ENCODE data around the gene CKS1B. TPM values are rescaled to one million over a fixed set of nuclear protein-coding genes. Genes with fewer than 3 reads are reported as not detected.

CKS1B gene
- total and polyA plus RNA-seq, 3 experiments from 2014 or later = 46.8 to 126 (median 125) TPM

GRCh38 chr1:154989195-154989860 lies 14.8 kb downstream of the CKS1B start:
- ChIA-PET CTCF (interaction anchor here (1.0 to 8.4 kb wide), 3 partner anchors 9 to 28 kb away, joined by 3 to 74 read pairs (median 22); partner anchors contain the start of gene ZBTB7B), POLR2A (no interaction called here)
- peaks cover 4 to 52% (median 5%) of the 10 kb centered on the region in 3 donors for H3K36me3 Mint-ChIP-seq
- Histone ChIP-seq H3K27ac (ENCODE audit: low read depth, low read length) (no peak overlapping the region), H3K4me1 (ENCODE audit: insufficient read depth, low read length) (peaks cover 4% of the 10 kb centered on the region), H3K9me3 (ENCODE audit: low read length) (no peaks in the 10 kb centered on the region), H3K36me3 (ENCODE audit: insufficient read depth, low read length) (peaks cover 25% of the 10 kb centered on the region), H3K4me3 (ENCODE audit: low read length) (no peak overlapping the region), H3K27me3 (ENCODE audit: insufficient read depth, low read length, poor library complexity, severe bottlenecking) (no peaks in the 10 kb centered on the region)
- H3K27ac Mint-ChIP-seq = peak overlapping the region in 3 of 8 donors; percentile 19 to 72 (median 36)
- no peaks in the 10 kb centered on the region for H3K27me3 Mint-ChIP-seq
- peaks cover 9 to 23% (median 14%) of the 10 kb centered on the region in 3 donors for H3K4me1 Mint-ChIP-seq
- no peaks in the 10 kb centered on the region for H3K9me3 Mint-ChIP-seq
- no peak overlapping the region for H3K4me3 Mint-ChIP-seq
- DNase-seq = no peak

- no peak overlapping the region for H3K27ac ChIP-seq (ENCODE audit: low read depth, low read length)
- Mint-ChIP-seq H3K4me3 (no peak overlapping the region), H3K27me3 (no peaks in the 10 kb centered on the region), H3K36me3 (peaks cover 4 to 50% (median 5%) of the 10 kb centered on the region in 3 donors), H3K27ac (no peak overlapping the region), H3K4me1 (peaks cover 9 to 23% (median 14%) of the 10 kb centered on the region in 3 donors), H3K9me3 (no peaks in the 10 kb centered on the region)
- ChIA-PET POLR2A (no interaction called here), CTCF (no interaction called here)
- H3K36me3 ChIP-seq (ENCODE audit: insufficient read depth, low read length) = peaks cover 25% of the 10 kb centered on the region
- H3K9me3 ChIP-seq (ENCODE audit: low read length) = no peaks in the 10 kb centered on the region
- H3K4me3 ChIP-seq (ENCODE audit: low read length) = no peak overlapping the region
- peaks cover 4% of the 10 kb centered on the region for H3K4me1 ChIP-seq (ENCODE audit: insufficient read depth, low read length)
- H3K27me3 ChIP-seq (ENCODE audit: insufficient read depth, low read length, poor library complexity, severe bottlenecking) = no peaks in the 10 kb centered on the region
- DNase-seq = peak in 1 of 5 donors; percentile 18
These were observed 15.8 kb downstream of the CKS1B start for GRCh38 chr1:154990276-154990675.

- Mint-ChIP-seq H3K4me1 (peaks cover 13 to 24% (median 19%) of the 10 kb centered on the region in 3 donors), H3K9me3 (no peaks in the 10 kb centered on the region), H3K36me3 (peaks cover 4 to 41% (median 5%) of the 10 kb centered on the region in 3 donors), H3K27me3 (no peaks in the 10 kb centered on the region), H3K27ac (no peak overlapping the region), H3K4me3 (no peak overlapping the region)
- H3K27me3 ChIP-seq (ENCODE audit: insufficient read depth, low read length, poor library complexity, severe bottlenecking) = no peaks in the 10 kb centered on the region
- H3K27ac ChIP-seq (ENCODE audit: low read depth, low read length) = no peak overlapping the region
- no peak overlapping the region for H3K4me3 ChIP-seq (ENCODE audit: low read length)
- ChIA-PET CTCF (interaction anchor here (0.5 to 13.6 kb wide), 4 partner anchors 12 to 68 kb away, joined by 3 to 207 read pairs (median 3); no protein-coding TSS in a partner anchor), POLR2A (interaction anchor here (0.5 to 2.3 kb wide), 2 partner anchors 9 to 12 kb away, joined by 4 to 7 read pairs; partner anchors contain the start of gene FLAD1)
- peaks cover 19% of the 10 kb centered on the region for H3K36me3 ChIP-seq (ENCODE audit: insufficient read depth, low read length)
- H3K9me3 ChIP-seq (ENCODE audit: low read length) = no peaks in the 10 kb centered on the region
- DNase-seq = peak in 1 of 5 donors; percentile 35
- H3K4me1 ChIP-seq (ENCODE audit: insufficient read depth, low read length) = peaks cover 8% of the 10 kb centered on the region
These were observed 18.5 kb downstream of the CKS1B start for GRCh38 chr1:154992721-154993571.

- Mint-ChIP-seq H3K27ac (peak within 1 kb of the TSS in 4 of 8 donors; percentile 13 to 52 (median 36)), H3K9me3 (no peaks in the 10 kb centered on the region), H3K27me3 (no peaks in the 10 kb centered on the region), H3K4me3 (peak within 1 kb of the TSS in 1 of 7 donors; percentile 9), H3K4me1 (peaks cover 16 to 24% (median 19%) of the 10 kb centered on the region in 3 donors), H3K36me3 (peaks cover 4 to 33% (median 5%) of the 10 kb centered on the region in 3 donors)
- H3K4me1 ChIP-seq (ENCODE audit: insufficient read depth, low read length) = peaks cover 12% of the 10 kb centered on the region
- no peak within 1 kb of the TSS for H3K4me3 ChIP-seq (ENCODE audit: low read length)
- no peaks in the 10 kb centered on the region for H3K27me3 ChIP-seq (ENCODE audit: insufficient read depth, low read length, poor library complexity, severe bottlenecking)
- CTCF ChIA-PET = interaction anchor here (0.5 to 13.6 kb wide), 8 partner anchors 8 to 67 kb away, joined by 3 to 207 read pairs (median 3); partner anchors contain the start of genes FLAD1 and PMVK
- POLR2A ChIA-PET = interaction anchor here (2.3 kb wide), 1 partner anchor 10 kb away, joined by 7 read pairs; the partner anchor contains the start of gene FLAD1
- H3K27ac ChIP-seq (ENCODE audit: low read depth, low read length) = peak within 1 kb of the TSS; percentile 32
- H3K9me3 ChIP-seq (ENCODE audit: low read length) = no peaks in the 10 kb centered on the region
- peaks cover 12% of the 10 kb centered on the region for H3K36me3 ChIP-seq (ENCODE audit: insufficient read depth, low read length)
- peak in 1 of 5 donors; percentile 43 for DNase-seq
These were observed 19.2 kb downstream of the CKS1B start, which contains the start of gene LENEP for GRCh38 chr1:154993572-154994268. Gene LENEP (plus strand): TSS chr1:154993586. CDS start chr1:154993608, 22 bp downstream.

- peak overlapping the region in 1 of 7 donors; percentile 9 for H3K4me3 Mint-ChIP-seq
- Histone ChIP-seq H3K4me1 (ENCODE audit: insufficient read depth, low read length) (peaks cover 16% of the 10 kb centered on the region), H3K27ac (ENCODE audit: low read depth, low read length) (peak overlapping the region; percentile 32), H3K9me3 (ENCODE audit: low read length) (no peaks in the 10 kb centered on the region), H3K27me3 (ENCODE audit: insufficient read depth, low read length, poor library complexity, severe bottlenecking) (no peaks in the 10 kb centered on the region), H3K4me3 (ENCODE audit: low read length) (no peak overlapping the region), H3K36me3 (ENCODE audit: insufficient read depth, low read length) (peaks cover 11% of the 10 kb centered on the region)
- H3K9me3 Mint-ChIP-seq = no peaks in the 10 kb centered on the region
- no peaks in the 10 kb centered on the region for H3K27me3 Mint-ChIP-seq
- peaks cover 0 to 28% (median under 1%) of the 10 kb centered on the region in 3 donors for H3K36me3 Mint-ChIP-seq
- H3K4me1 Mint-ChIP-seq = peaks cover 16 to 24% (median 19%) of the 10 kb centered on the region in 3 donors
- ChIA-PET POLR2A (interaction anchor here (2.3 kb wide), 1 partner anchor 10 kb away, joined by 7 read pairs; the partner anchor contains the start of gene FLAD1), CTCF (interaction anchor here (1.0 to 13.6 kb wide), 7 partner anchors 8 to 58 kb away, joined by 3 to 207 read pairs (median 3); partner anchors contain the start of genes FLAD1 and PMVK)
- H3K27ac Mint-ChIP-seq = peak overlapping the region in 3 of 8 donors; percentile 3 to 52 (median 13)
- peak in 1 of 5 donors; percentile 3 for DNase-seq
These were observed 19.7 kb downstream of the CKS1B start for GRCh38 chr1:154994269-154994587.

GRCh38 chr1:154994591-154994990 lies 20.1 kb downstream of the CKS1B start:
- H3K4me1 Mint-ChIP-seq = peaks cover 15 to 22% (median 18%) of the 10 kb centered on the region in 3 donors
- DNase-seq = peak in 1 of 5 donors; percentile 38
- H3K27ac ChIP-seq (ENCODE audit: low read depth, low read length) = peak overlapping the region; percentile 32
- no peaks in the 10 kb centered on the region for H3K9me3 Mint-ChIP-seq
- ChIA-PET CTCF (interaction anchor here (1.0 to 13.6 kb wide), 7 partner anchors 9 to 58 kb away, joined by 3 to 207 read pairs (median 3); partner anchors contain the start of genes FLAD1 and PMVK), POLR2A (interaction anchor here (2.3 kb wide), 1 partner anchor 11 kb away, joined by 7 read pairs; the partner anchor contains the start of gene FLAD1)
- no peaks in the 10 kb centered on the region for H3K27me3 ChIP-seq (ENCODE audit: insufficient read depth, low read length, poor library complexity, severe bottlenecking)
- peak overlapping the region in 1 of 8 donors; percentile 13 for H3K27ac Mint-ChIP-seq
- peaks cover 9% of the 10 kb centered on the region for H3K36me3 ChIP-seq (ENCODE audit: insufficient read depth, low read length)
- H3K36me3 Mint-ChIP-seq = peaks cover 0 to 25% (median 0%) of the 10 kb centered on the region in 3 donors
- H3K4me3 Mint-ChIP-seq = peak overlapping the region in 1 of 7 donors; percentile 9
- no peak overlapping the region for H3K4me3 ChIP-seq (ENCODE audit: low read length)
- H3K9me3 ChIP-seq (ENCODE audit: low read length) = no peaks in the 10 kb centered on the region
- H3K27me3 Mint-ChIP-seq = no peaks in the 10 kb centered on the region
- peaks cover 14% of the 10 kb centered on the region for H3K4me1 ChIP-seq (ENCODE audit: insufficient read depth, low read length)
